IPS DF 19.7 (cell line): Measurements from ENCODE around the gene METTL16.

Experiments
- DNase-seq: peaks from one replicate; pipeline ENCODE4 v3.0.0-alpha.2; 2013; ENCODE audit warnings: low read depth, low spot score

Gene METTL16

GRCh38 chr17:2395258-2396181 lies 116.2 kb downstream of the METTL16 start:
- no peak for DNase-seq

GRCh38 chr17:2394775-2395201 lies 116.9 kb downstream of the METTL16 start:
- DNase-seq, result no peak

GRCh38 chr17:2393954-2394749 lies 117.5 kb downstream of the METTL16 start:
- DNase-seq, result no peak

- no peak for DNase-seq
Measured at GRCh38 chr17:2393174-2393953, 118.3 kb downstream of the METTL16 start.

- no peak for DNase-seq
Measured at GRCh38 chr17:2392252-2393173, 119.2 kb downstream of the METTL16 start.

DNA sequence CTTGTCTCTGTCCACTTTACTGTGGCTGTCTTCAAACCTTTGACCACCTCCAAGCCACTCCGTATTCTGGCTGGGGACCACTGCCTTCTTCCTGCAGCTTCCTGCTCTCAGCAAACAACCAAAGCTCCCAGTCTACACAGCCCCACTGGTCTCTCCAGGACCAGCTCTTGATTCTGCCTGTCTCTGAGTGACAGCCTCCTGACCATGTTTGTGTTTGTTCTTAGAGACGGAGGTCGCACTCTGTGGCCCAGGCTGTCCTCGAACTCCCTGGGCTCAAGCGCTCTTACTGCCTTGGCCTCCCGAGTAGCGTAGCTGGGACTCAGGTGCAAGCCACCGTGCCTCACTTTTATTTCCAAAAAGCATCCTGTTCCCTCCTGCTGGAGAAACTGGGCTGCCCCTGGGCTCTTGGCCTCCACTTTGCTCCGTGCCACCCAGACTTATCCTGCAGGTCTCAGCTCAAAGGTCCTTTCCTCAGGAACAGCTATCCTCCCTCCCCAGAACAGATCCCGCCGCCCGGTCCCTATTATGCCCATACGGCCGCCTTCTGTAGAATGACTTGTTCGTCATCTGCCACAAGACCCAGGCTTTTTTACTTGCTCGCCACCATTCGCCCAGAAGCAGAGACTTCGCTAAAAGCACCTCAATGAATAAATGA lies 120.0 kb downstream of the METTL16 start:
- DNase-seq, result no peak

DNA sequence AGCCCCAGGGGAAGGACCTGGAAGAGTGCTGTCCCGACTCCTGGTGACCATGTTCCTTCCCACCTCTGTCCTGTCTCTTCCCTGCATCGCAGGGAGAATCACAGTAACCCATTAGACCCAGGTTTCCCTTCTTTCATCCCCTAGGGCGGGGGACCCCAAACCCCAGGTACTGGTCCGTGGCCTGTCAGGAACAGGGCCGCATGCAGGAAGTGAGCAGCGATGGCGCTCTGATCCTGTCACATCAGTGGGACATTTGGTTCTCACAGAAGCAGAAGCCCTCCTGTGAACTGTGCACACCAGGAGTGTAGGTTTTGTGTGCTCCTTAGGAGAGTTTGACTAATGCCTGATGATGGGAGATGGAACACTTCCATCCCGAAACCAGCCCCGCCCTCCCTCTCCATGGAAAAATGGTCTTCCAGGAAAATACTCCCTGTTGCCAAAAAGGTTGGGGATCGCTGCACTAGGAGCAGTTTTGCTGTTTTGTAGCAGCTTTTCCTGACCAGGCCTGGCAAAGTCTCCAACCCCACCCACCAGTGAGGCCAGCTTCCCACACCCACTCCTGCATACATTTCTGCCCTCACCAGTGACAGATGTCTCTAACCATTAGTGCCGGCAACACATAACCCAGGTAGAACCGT lies 121.4 kb downstream of the METTL16 start:
- DNase-seq, result no peak

DNA sequence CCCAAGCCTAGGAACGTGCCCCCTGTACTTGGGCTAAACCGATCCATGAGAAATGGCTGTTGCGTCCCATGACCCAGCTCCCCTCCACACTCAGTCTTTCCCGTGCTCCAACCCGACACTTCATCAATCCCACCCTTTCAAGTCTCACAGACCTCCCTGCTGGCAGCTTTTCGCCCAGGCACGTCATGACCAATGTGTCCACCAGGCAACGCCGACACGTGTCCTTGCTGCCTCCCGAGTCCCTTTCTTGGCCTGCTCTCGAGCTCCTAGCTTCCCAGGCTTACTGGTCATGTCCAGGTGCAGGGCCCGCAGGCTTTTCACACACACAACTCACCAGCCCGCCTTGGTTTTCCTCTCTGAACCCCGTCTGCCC lies 123.0 kb downstream of the METTL16 start:
- no peak for DNase-seq

DNA sequence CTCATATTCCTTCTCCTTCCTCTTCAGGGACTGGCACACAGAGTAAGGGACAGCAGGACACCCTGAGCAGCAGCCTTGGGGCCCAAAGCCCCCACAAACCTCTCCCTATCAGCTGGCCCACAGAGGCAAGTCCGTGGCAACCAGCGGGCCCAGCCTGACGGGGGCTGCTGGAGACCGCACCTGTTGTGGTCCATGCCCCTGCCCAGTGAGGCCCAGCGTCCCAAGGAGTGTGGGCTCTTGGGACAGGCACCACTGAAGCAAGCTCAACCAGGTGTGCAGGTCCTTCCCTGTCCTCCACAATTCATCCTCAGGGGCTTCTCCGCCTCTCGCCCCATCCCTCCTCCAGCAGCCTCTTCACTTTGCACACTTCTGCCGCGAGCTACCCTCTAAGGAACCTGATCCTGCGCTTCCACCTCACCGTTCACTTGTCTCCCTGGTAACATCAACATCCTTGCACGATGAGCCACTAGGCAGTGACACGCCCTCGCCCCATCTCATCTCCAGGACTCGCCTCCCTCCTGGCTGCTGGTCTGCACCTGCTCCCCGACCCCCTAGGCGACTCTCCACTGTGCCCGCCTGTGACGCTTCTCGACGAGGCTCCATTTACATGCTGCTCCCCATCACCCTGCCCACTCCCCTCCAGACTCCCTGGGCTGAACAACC lies 123.5 kb downstream of the METTL16 start:
- no peak for DNase-seq

- DNase-seq, result no peak
Measured at GRCh38 chr17:2387086-2388019, 124.3 kb downstream of the METTL16 start.

GRCh38 chr17:2386400-2387085 lies 125.1 kb downstream of the METTL16 start:
- DNase-seq, result no peak

DNA sequence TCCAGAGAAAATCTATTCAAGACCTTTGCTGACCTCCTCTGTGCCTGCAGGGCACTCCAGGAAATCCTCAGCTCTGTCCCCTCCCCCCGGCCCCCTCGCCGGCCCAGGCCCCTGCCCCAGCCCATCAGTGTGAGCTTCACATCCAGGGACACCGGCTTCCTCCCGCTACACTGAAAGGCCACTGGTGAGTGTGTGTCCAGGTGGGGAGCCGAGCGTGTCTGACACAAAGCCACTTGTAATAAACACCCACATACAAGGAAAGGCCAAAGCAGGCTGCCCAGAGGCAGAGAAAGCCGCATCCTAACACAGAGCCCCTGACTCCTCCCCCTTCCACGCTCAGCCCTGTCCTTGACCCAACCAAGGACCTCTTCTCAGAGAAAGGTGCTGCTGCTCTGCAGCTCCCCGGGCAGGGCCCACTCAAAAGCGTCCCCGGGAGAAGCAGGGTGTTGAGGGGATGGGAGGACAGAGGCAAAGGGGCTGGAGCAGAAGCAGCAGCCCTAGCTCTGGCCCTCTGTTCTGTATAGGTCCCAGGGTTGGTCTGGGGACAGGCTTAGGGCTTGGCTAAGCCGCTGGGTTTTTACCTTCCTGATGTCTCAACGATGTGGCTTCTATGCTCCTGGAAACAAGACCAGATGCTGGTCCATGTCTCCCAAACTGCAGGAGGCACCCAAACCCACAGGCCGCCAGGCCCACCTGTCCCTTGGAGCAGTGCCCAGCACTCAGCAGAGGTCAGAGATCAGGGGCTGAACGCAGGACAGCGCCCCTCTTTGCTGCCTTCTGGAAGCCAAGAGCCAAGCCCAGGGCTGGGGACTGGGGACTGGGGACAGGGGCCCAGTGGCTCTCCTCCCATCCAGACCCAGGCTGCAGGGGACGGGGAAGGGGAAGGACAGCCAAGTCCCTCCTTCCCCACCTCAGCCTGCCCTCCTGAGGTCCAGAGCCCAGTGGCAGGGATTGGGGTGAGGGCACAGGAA lies 126.2 kb downstream of the METTL16 start:
- no peak for DNase-seq

DNA sequence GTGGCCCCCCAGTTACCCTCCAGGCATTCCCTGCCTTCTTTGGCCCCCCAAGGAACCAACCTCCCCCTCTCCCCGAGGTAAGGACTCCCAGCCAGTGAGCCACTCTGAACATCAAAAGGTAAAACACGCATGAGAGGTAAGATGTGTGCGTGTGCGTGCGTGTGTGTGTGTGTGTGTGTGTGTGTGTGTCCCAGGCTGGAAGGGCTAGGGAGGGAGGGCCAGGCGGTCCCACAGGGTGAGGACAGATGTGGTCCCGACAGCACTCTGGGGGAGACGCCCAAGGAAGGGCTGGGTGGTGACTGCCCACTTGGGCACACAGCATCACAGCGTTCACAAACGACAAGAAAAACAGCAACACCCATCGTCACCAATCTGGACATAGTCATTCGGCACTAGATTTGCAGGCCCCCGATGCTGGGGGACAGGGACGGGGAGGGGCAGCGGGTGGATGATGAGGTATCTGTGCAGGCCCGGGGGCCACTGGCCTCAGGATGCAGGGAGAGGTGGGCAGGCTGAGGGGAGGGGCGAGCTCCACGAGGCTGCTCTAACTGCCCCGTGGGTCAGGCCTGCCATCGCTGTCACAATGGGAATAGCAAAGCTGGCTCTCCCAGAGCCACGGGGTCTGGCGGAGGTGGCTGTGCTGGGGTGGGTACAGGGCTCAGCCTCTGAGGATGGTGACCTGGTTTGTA lies 127.1 kb downstream of the METTL16 start:
- DNase-seq, result no peak

DNA sequence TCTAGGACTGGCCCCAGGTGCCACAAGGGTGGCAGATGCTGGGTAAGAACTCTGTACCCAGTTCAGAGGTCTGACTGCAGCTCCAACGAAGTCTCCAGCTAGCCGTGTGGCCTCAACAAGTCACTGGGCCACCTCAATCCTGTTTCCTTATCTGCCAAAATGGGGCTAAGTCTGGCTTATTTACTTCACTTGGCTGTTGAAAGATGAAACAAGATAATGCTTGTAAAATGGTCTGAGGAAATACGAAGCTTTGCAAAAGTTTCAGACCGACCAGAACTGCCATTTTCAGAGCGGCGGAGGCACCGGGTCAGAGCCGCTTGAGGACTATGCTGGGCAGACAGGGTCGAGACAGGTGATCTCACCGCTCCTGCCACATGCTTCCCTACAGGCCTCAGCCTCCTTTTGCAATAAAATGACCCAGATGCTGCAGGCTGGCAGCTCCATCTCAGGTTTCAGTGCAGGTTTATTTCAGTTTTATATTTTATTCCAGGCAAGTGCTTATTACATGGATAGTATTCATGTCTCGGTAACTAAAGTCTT lies 128.0 kb downstream of the METTL16 start:
- DNase-seq, result no peak

- no peak for DNase-seq
Measured at GRCh38 chr17:2380950-2381649, 130.6 kb downstream of the METTL16 start.
